GM13976 (cell line): ENCODE measurements around the gene WDR20.

Experiments used
- DNase-seq: peaks from one replicate; pipeline ENCODE4 v3.0.0; 2012; ENCODE audit warnings: low spot score
- CTCF ChIP-seq: IDR thresholded peaks from 2 replicates; pipeline ENCODE4 v1.5.1; 2012; ENCODE audit warnings: borderline replicate concordance, mild to moderate bottlenecking; ENCODE audit not compliant: insufficient read depth; ENCODE audit errors: extremely low read depth, missing control alignments, control extremely low read depth
- in situ Hi-C: fragments of 300-500 bp; cut with MboI; formaldehyde crosslinking; loops from one replicate; pipeline ENCODE4 v1.12.0; 2022; ENCODE audit warnings: low sequenced_read_pairs, mixed read lengths, inconsistent platforms; ENCODE audit not compliant: unreplicated experiment

The WDR20 gene

GRCh38 chr14:102154821-102155549 lies 15.3 kb downstream of the WDR20 start:
- no peak for TF ChIP-seq CTCF
- in situ Hi-C loops: no loop called here
- DNase-seq: no peak

GRCh38 chr14:102157346-102157745 lies 17.6 kb downstream of the WDR20 start:
- TF ChIP-seq CTCF: no peak
- in situ Hi-C loops: no loop called here
- DNase-seq: no peak

- no peak for TF ChIP-seq CTCF
- DNase-seq: no peak
- in situ Hi-C loops: no loop called here
Measured at GRCh38 chr14:102158797-102159196, 19.1 kb downstream of the WDR20 start.

GRCh38 chr14:102159841-102160240 lies 20.1 kb downstream of the WDR20 start:
- in situ Hi-C loops: no loop called here
- TF ChIP-seq CTCF: no peak
- no peak for DNase-seq

- no peak for TF ChIP-seq CTCF
- in situ Hi-C loops: no loop called here
- DNase-seq: no peak
Measured at GRCh38 chr14:102162487-102162886, 22.8 kb downstream of the WDR20 start.

- in situ Hi-C loops: no loop called here
- TF ChIP-seq CTCF: no peak
- DNase-seq: no peak
Measured at GRCh38 chr14:102164241-102164641, 24.5 kb downstream of the WDR20 start.

GRCh38 chr14:102164965-102165364 lies 25.3 kb downstream of the WDR20 start:
- DNase-seq: no peak
- TF ChIP-seq CTCF: no peak
- in situ Hi-C loops: no loop called here
